IPS DF 19.7 (cell line): Measurements from ENCODE around the gene PRKCE.

Experiments
- DNase-seq: peaks from one replicate; pipeline ENCODE4 v3.0.0-alpha.2; 2013; ENCODE audit warnings: low read depth, low spot score

Gene PRKCE

GRCh38 chr2:45726188-45726587, 74.7 kb downstream of the PRKCE start:
- no peak for DNase-seq

- no peak for DNase-seq
Measured at GRCh38 chr2:45728458-45728942, 77.0 kb downstream of the PRKCE start.

- no peak for DNase-seq
Measured at GRCh38 chr2:45729753-45730512, 78.5 kb downstream of the PRKCE start.

GRCh38 chr2:45731141-45731540, 79.7 kb downstream of the PRKCE start:
- DNase-seq: no peak

- no peak for DNase-seq
Measured at GRCh38 chr2:45732436-45732835, 81.0 kb downstream of the PRKCE start.

- DNase-seq: no peak
Measured at GRCh38 chr2:45732946-45733345, 81.5 kb downstream of the PRKCE start.

GRCh38 chr2:45734336-45734735, 82.9 kb downstream of the PRKCE start:
- no peak for DNase-seq

- no peak for DNase-seq
Measured at GRCh38 chr2:45734952-45735351, 83.5 kb downstream of the PRKCE start.

GRCh38 chr2:45736757-45737704, 85.6 kb downstream of the PRKCE start:
- DNase-seq: no peak

- DNase-seq: no peak
Measured at GRCh38 chr2:45739796-45740485, 88.5 kb downstream of the PRKCE start.

- no peak for DNase-seq
Measured at GRCh38 chr2:45741161-45741850, 89.8 kb downstream of the PRKCE start.

- no peak for DNase-seq
Measured at GRCh38 chr2:45743531-45744396, 92.3 kb downstream of the PRKCE start.

- DNase-seq: no peak
Measured at GRCh38 chr2:45745231-45745630, 93.8 kb downstream of the PRKCE start.

GRCh38 chr2:45746888-45747287, 95.4 kb downstream of the PRKCE start:
- no peak for DNase-seq

GRCh38 chr2:45747363-45747762, 95.9 kb downstream of the PRKCE start:
- DNase-seq: no peak

- DNase-seq: no peak
Measured at GRCh38 chr2:45748239-45748638, 96.8 kb downstream of the PRKCE start.

GRCh38 chr2:45750001-45750400, 98.5 kb downstream of the PRKCE start:
- DNase-seq: no peak

GRCh38 chr2:45750484-45750883, 99.0 kb downstream of the PRKCE start:
- no peak for DNase-seq

GRCh38 chr2:45753381-45753780, 101.9 kb downstream of the PRKCE start:
- DNase-seq: no peak
